ENCODE measurements around the gene ADNP2.

Gene ADNP2

DNA sequence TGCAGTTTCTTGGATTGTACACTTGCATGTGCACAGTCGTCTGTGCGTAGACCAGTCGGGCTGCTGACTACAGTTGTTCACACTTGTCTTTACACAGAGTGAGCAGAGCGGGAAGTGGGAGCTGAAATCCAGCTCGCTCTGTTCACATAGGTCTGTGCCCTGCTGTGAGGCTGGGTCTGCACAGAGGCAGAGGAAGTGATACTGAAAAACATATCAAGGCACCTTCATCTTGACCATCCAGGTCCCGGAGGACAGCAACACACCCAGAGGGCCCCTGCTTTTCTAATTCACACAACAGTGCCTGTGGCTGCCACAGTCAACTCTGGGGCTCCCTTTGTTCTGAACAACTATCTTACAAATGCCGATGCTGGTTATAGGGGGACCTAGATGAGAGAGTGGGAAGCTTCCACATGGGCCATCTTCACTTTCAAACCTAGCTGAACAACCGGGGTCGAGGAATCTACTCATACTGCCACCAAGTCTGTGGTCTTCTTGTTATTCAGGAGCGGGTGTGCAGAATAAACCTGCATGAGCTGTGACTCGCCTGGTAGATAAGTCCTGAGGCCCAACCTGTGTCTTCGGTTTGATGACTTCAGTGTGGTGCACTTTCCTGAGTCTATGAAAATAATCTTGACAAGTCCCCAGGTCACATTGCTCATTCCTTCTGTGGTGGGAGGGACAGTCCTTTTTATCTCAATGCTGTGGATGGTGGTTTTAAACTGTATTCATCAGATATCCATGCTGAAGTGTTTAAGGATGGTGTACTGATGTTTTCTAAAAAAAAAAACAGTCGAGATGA is 3.5 kb upstream of the ADNP2 start:
- DNase-seq: no peak

DNA sequence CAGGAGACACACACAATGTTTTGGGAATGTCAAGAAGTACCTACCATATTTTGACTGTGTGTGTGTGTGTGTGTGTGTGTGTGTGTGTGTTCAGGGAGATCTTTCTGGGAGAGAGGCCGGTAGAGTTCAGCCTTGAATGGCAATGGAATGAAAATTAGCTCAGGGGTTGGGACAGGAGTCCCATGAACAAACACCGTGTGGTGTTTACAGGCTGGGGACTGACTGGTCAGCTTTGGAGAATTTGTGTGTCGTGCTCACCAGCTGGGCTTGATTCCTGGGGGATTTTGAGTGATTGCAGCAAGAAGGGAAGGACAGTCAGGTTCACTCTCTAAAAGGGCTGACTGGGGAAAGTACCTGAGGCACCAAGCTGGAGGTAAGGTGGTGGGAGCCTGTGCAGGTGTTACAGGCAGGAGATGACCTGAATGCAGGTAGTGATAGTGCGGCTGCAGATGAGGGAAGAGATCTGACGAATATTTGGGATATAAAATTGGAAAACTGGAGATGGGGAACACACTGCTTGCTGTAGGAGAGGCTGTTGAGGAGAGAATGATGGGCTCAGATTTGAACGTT is 2.5 kb upstream of the ADNP2 start:
- DNase-seq: no peak

DNA sequence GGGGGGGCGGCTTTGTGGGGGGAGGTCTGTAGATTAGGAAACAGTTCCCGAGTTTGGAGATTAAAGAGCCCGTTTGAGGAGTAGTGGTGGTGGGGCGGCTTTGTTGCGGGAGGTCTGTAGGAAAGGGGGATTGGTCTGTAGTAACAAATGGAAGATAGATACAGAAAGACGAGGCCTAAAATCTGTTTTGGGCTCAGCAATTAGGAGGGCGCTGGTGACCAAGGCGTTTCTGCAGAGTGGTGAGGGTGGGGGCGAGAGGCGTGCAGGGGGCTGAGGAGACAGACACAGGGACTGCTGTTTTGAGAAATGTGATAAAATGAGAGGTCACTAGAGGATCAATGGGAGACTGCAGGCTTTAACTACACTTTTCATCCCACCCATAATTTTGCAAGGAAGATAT is 1.6 kb upstream of the ADNP2 start:
- no peak for DNase-seq

DNA sequence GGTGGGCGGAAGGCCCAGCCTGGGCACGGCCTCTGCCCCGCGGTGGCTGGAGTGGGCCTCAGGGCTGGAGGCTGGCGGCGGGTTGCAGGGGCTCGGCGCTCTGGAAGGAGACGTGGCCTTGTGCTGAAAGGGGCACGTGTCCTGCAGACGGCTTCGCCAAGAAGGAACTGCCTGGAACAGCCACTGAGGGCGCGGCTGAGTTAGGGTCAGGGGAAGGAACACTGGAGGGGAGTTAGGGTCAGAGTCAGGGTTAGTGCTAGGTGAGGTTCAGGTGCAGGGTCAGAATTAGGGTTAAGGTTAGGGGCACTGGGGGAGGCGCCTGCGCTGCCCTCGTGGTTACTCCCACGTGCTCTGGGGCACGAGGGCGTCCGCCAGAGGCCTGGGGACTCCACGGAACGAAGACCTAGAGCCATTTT is 933 bp upstream of the ADNP2 start:
- DNase-seq: no peak

DNA sequence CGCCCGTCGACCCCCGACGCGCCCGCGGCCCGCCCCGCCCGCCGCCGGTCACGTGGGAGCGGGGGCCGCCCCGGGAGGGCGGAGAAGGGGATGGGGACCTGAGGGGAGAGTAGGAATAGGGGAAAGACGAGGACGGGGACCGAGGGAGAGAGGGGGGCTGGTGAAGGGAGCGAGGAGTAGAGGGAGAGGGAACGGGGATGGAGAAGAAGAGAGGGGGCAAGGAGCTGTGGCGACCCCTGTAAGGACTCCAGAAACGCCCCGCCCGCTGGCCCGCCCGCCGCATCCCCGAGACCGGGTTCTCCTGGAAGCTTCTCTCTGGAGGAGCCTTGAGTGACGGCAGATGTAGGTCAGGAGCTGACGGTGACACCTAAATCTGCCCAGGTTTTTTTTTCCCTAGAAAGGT is 615 bp downstream of the ADNP2 start:
- no peak for DNase-seq

DNA sequence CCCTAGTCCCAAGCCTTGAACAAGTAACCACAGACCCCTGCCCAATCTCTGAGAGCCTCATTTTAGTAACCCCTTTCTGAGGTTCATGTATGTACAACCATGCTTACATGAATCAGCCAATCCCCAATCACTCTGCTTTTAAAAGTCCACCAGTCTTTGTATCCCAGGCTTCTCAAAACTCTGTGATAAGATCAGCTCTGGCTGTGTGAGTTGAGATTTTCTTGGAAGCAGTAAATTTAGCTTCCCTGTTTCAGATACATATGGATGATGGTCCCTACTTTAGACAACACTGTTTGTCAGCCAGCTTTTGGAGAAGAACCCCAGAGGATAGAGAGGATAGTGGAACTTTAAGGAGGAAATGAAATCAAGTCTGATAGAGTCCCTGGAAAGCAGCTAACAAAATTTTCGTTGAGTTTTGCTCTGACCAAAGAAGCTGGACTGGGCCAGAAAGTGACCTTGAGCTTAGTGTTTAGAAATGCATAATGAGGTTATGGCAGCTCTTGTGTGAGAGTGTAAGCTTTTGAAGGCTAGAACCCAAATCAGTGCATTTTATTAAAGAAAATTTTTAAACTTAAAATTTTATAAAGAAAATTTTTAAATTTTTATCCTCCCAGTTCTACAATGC is 3.7 kb downstream of the ADNP2 start:
- no peak for DNase-seq

DNA sequence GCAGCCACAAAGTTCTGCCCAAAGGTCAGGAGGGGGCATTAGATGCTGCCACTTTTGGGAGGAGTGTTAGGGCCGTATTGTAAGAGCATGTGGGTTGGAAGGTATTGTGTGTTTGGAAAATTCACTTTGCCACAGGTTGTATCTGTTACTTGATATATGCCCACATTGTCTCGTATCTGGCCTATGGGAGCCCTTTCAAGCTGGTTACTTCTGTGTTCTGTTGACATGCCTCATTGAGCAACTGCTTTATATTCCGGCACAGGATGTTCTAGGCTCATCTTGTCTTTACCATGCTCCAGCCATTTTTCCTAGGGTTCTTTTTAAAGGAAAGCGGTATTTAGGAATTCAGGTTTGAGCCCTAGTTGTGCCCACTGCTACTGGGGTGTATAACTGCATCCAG is 6.0 kb downstream of the ADNP2 start:
- no peak for DNase-seq

DNA sequence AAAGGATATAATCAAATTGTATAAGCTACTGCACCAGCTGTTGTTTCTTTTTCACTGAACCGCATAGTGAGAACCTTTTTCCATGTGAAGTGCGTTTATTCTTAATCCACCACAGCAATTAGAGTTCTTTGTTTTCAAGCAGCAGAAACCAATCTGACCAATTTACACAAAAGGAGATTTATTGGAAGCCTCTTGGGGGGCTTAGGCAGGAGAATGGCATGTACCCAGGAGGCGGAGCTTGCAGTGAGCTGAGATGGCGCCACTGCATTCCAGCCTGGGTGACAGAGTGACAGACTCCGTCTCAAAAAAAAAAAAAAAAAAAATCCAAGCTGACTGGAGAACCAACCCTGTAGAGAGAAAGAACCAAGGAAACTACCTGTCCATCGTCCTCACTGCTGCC is 10.0 kb downstream of the ADNP2 start:
- DNase-seq: no peak

DNA sequence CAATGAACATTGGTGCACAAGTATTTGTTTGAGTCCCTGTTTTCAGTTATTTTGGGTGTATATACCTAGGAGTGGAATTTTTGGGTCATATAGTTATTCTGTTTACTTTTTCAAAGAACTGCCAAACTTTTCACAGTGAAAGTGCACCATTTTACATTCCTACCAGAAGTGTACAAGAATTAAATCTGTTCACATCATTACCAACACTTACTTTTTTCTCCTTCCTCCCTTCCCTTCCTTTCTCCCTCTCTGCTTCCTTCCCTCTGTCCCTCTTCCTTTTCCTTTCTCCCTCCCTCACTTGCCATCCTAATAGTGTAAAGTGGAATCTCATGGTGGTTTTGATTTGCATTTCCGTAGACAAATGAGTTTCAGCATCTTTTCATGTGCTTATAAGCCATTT is 11.9 kb downstream of the ADNP2 start:
- no peak for DNase-seq

DNA sequence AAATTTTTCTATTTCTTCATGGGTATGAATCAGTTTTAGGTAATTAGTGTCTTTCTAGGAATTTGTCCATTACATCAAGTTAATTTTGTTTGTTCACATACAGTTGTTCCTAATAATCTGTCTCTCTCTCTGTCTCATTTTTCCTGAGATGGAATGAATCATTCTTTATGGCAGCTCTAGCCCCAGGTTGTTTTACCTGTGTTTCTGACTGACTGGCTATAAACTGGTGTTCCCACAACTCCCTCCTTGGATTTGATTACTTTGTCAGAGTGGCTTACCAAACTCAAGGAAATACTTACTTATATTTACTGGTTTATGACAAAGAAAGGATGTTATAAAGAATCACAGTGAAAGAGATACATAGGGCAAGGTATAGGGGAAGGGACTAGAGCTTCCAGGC is 15.1 kb downstream of the ADNP2 start:
- DNase-seq: no peak

DNA sequence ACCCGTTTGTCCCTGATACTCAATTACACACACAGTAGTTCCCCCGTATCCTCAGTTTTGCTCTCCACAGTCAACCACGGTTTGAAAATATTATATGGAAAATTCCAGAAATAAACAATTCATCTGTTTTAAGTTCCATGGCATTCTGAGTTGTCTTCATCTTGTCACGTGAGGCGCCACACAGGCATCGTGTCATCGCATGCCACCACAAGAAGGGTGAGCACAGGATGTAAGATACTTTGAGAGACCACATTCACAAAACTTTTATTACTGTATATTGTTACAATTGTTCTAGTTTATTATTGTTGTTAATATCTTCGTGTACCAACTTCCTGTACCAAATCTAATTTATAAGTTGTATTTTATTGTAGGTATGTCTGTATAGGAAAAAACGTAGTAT is 17.7 kb downstream of the ADNP2 start:
- DNase-seq: no peak

DNA sequence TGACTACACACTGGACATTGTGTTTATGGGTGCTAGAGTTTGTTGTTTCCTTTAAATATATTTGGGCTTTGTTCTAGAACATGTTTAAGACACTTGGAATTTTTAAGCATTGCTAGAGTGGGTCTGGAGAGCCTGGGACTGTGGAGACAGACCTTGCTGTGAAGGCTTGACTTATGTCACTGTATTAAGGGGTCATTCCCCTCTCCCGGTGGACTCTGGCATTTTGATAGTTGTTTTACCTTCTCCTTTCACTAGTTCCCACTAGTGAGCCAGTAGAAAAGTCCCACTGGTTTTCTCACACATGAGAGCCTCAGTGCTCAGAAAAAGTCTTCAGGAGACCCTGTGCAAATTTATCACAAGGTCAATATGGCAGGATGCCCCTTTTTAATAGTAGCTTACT is 18.6 kb downstream of the ADNP2 start:
- DNase-seq: no peak

DNA sequence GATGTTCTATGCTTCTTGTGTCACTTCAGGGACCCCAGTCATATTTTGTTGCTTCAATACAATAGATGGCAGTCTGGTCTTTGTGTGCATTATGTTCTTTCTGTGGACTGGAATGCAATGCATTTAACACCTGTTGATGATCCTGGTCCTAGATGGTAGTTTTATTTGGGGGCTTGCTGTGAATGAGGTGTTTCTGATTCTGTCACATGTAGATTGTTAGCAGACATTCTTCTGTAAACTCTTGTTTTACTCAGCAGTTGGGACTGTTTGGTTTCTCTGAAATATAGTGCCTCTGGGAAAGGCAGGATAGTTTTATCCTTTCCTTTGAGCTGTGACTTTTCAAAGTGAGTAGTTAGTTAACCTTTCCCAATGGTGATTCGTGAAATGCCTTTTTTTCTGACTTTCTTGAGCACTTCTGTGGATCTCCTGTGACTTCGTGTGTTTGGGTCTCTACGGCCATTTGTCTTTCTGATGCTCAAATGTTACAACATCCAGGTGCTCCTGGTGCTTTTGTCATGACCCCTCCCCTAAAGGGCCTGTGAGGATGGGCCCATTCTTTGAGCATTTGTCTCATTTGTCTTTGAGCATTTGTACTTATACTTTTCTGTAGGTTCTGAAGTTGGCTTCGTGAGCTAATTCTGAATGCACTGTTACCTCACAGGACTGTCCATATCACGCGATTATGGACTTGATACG is 20.8 kb downstream of the ADNP2 start:
- no peak for DNase-seq

DNA sequence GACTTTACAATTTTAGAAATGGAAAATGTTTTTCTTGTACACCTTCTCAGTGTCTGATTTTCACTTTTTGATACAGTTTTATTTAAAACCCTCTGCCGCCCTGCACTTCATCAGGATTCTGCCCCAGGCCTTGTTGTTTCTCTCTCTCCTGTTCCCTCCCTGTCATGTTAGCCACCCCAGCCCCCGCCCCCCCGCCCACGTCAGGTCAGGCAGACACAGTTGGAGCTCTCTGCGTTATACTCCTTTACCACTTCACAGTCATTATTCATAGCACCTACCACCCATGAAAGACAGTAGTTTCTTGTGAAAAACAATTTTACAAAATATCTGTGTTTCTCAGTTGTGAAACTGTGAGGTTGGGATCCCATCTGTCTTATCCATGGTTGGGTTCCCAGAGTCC is 21.5 kb downstream of the ADNP2 start:
- no peak for DNase-seq

DNA sequence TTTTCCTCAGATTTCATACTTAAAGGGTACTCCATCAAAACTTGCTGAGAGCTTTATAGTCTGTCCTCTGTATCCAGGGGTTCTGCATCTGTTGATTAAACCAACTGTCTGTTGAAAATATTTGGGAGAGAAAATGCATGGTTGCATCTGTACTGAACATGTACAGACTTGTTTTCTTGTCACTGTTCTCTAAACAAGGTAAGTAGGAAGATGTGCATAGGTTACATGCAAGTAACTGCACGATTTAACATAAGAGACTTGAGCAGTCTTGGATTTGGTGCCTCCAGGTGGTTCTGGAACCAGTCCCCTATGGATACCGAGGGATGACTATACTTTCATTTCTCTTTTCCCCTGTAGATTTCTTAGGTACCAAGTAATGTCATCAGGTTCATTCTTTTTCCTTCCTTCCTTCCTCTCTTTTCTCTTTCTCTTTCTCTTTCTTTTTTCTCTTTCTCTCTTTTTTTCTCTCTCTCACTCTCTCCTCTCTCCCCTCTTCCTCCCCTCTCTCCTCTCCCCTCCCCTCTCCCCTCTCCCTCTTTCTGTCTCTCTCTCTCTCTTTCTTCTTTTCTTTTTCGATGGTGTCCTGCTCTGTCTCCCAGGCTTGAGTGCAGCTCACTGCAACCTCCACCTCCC is 23.2 kb downstream of the ADNP2 start:
- DNase-seq: no peak

DNA sequence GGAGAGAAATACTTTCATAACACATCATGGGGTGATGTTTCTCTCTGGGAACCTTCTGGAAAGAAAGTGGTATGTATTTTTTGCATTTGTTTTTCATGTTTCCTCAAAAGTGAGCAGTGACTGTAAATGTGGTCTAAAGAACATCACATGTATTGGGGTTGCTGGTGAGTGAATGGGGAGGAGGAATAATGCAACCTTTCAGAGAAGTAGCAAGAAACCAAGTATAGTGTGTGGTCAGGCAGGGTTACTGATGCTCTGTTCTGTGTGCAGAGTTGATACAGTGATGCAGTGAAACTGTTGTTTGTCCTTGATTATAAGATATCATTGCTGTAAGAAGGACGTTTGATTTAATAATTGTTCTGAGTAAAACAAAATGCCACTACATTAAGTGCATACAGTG is 24.1 kb downstream of the ADNP2 start:
- DNase-seq: no peak

DNA sequence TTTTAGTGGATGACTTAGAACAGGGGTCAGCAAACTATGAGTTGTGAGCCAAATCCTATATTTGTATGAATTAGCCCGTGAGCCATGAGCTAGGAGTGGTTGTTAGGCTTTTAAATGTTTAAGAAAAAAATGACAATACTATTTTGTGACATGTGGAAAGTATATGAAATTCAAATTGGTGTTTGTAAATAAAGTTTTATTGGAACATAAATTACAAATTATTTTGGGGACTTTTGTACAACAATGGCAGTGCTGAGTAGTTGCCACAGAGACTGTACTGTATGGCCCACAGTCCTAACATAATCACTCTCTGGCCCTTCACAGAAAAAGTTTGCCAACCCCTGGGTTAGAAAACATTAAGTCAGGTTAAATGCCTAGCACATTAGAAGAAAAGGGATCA is 26.1 kb downstream of the ADNP2 start:
- DNase-seq: no peak

DNA sequence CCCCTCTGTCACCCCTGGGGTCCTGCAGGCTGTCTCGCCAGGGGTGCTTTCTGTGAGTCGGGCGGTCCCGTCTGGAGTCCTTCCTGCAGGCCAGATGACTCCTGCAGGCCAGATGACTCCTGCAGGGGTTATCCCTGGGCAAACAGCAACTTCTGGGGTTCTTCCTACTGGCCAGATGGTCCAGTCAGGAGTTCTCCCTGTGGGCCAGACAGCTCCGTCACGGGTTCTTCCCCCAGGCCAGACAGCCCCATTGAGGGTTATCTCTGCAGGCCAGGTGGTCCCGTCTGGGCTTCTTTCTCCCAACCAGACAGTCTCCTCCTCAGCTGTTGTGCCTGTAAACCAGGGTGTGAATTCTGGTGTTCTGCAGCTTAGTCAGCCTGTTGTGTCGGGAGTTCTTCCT is 27.6 kb downstream of the ADNP2 start:
- no peak for DNase-seq

DNA sequence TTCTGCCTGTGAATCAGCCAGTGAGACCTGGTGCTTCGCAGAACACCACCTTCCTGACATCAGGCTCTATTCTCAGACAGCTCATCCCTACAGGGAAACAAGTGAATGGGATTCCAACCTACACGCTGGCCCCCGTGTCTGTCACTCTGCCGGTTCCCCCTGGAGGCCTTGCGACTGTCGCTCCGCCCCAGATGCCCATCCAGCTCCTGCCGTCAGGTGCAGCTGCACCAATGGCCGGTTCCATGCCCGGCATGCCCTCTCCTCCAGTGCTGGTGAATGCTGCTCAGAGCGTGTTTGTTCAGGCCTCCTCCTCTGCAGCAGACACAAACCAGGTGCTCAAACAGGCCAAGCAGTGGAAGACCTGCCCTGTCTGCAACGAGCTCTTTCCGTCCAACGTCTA is 28.1 kb downstream of the ADNP2 start:
- DNase-seq: no peak

DNA sequence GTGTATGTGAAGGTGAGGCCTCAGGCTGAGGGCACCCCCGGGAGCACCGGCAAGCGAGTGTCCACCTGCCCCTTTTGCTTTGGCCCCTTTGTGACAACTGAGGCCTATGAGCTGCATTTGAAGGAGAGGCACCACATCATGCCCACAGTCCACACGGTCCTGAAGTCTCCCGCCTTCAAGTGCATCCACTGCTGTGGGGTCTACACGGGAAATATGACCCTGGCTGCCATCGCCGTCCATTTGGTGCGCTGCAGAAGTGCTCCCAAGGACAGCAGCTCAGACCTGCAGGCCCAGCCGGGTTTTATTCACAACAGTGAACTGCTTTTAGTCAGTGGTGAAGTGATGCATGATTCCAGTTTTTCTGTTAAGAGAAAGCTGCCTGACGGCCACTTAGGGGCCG is 28.9 kb downstream of the ADNP2 start:
- DNase-seq: no peak

DNA sequence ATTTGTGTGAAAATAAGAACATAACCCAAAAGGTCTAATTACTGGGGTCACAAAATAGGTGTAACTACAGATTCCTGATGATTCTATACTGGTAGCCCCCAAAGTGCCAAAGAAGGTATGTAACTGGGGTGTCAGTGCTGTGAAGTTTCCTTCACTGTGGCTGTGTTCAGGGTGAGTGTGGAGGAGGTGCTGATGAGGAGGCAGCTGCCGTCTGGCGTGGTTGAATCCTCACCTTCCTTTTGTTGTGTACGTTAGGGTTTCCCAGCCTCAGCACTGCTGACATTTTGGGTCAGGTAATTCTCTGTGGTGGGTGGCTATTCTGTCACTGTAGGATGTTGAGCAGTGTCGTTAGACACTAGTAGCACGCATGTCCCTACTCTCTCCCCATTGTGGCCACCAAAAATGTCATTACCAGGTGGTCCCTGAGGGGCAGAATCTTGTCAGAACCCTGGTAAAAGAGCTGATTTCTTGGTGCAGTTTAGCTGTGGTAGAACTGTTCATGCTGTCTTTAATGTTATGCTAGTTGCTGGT is 31.5 kb downstream of the ADNP2 start:
- DNase-seq: no peak

DNA sequence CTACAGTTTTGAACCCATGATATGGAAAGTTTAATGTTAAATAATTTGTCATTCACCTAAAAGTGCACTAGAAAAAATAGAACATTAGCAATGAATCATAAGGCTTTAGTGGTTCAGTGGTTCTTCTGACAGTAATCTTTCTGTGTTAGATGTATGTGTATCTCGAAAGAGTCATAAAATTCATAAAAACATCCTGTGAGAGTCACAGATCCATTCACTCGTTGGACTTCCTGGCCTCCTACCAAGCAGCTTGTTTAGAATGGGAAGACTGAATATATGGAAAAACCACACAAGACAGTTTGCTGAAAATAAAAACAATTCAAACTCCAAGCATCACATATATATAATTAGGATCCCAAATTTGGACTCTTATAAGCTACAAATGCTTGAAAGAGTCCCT is 34.8 kb downstream of the ADNP2 start:
- no peak for DNase-seq

DNA sequence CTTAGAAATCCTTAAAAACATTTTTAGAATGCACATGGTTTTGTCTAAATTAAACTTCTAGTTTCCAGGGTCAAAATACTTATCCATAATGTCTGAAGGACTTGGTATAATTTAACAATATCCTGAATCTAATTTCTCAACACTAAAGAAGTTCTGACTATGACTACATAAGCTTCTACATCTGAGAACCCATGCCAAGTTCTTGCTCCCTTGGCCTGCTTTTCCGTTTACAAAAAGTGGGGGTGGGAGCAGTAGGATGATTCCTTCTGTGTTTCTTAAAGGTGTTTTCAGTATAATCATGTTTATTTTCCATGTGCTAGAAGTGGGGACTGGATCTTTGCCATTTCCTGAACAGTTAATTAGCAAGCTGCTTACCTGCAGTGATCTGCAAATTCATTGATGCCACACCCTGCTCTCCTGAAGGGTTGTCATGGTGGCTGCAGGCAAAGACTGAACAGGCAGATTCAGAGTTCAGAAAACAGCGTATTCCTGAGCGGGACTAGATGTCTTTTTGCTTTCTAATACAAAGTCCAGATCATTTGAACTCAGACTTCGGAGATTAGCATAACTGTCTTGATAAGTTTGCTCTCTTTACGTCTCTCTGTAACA is 36.2 kb downstream of the ADNP2 start:
- no peak for DNase-seq

Data from effector CD4-positive, alpha-beta T cell (primary cell).